ENCODE data around the gene CTRL.
A peak's percentile ranks its signal among the peaks of the same experiment; 100 is the strongest.

CTRL gene

GRCh38 chr16:67962135-67962534, 30.5 kb upstream of the CTRL start:
- no peak for DNase-seq

- peak; percentile 100 for DNase-seq
Measured at GRCh38 chr16:67961551-67961957, 29.9 kb upstream of the CTRL start.

GRCh38 chr16:67959536-67960329, 28.1 kb upstream of the CTRL start:
- DNase-seq, result no peak

GRCh38 chr16:67957622-67958021, 26.0 kb upstream of the CTRL start:
- DNase-seq, result no peak

GRCh38 chr16:67954421-67955196, 22.9 kb upstream of the CTRL start:
- DNase-seq, result no peak

- DNase-seq, result no peak
Measured at GRCh38 chr16:67953641-67954375, 22.1 kb upstream of the CTRL start.

GRCh38 chr16:67951485-67951884, 19.8 kb upstream of the CTRL start:
- DNase-seq, result peak; percentile 29

GRCh38 chr16:67950335-67950843, 18.7 kb upstream of the CTRL start:
- no peak for DNase-seq

- no peak for DNase-seq
Measured at GRCh38 chr16:67949645-67950044, 18.0 kb upstream of the CTRL start.

- DNase-seq, result no peak
Measured at GRCh38 chr16:67948015-67948414, 16.4 kb upstream of the CTRL start.

GRCh38 chr16:67946966-67947558, 15.4 kb upstream of the CTRL start:
- DNase-seq, result no peak

GRCh38 chr16:67946128-67946569, 14.5 kb upstream of the CTRL start:
- no peak for DNase-seq

- no peak for DNase-seq
Measured at GRCh38 chr16:67945392-67945933, 13.8 kb upstream of the CTRL start.

- DNase-seq, result no peak
Measured at GRCh38 chr16:67944690-67945391, 13.2 kb upstream of the CTRL start.

- DNase-seq, result no peak
Measured at GRCh38 chr16:67943619-67944504, 12.2 kb upstream of the CTRL start, which contains the start of gene LCAT. TSS of gene LCAT (minus strand) at chr16:67944120. CDS start at chr16:67944101, 19 bp downstream.

- DNase-seq, result no peak
Measured at GRCh38 chr16:67943256-67943618, 11.6 kb upstream of the CTRL start.

GRCh38 chr16:67942510-67943255, 11.0 kb upstream of the CTRL start:
- no peak for DNase-seq

- no peak for DNase-seq
Measured at GRCh38 chr16:67942200-67942509, 10.5 kb upstream of the CTRL start.

GRCh38 chr16:67941469-67942199, 10.0 kb upstream of the CTRL start:
- no peak for DNase-seq
